Endothelial cell of umbilical vein (primary cell): Measurements from ENCODE around the gene SELENON.

Experiments used
- EZH2 ChIP-seq: IDR thresholded peaks from 2 replicates; pipeline ENCODE4 v1.6.1; 2012; ENCODE audit warnings: borderline replicate concordance, low read depth, mild to moderate bottlenecking, moderate library complexity, low read length, inconsistent platforms; ENCODE audit not compliant: severe bottlenecking
- FOS ChIP-seq: IDR thresholded peaks from 2 replicates; pipeline ENCODE4 v1.6.1; 2011; ENCODE audit warnings: mild to moderate bottlenecking, low read length, moderate library complexity, borderline replicate concordance; ENCODE audit not compliant: insufficient read depth
- GATA2 ChIP-seq: IDR thresholded peaks from 2 replicates; pipeline ENCODE4 v1.7.0; 2011; ENCODE audit warnings: low read depth, mild to moderate bottlenecking, moderate library complexity, mixed read lengths, low read length; ENCODE audit not compliant: insufficient read length, insufficient read depth
- JUN ChIP-seq: IDR thresholded peaks from 2 replicates; pipeline ENCODE4 v1.6.1; 2011; ENCODE audit warnings: borderline replicate concordance, low read depth; ENCODE audit not compliant: insufficient read length, insufficient read depth
- MYC ChIP-seq: IDR thresholded peaks from one replicate; pipeline ENCODE4 v1.6.1; 2011; ENCODE audit warnings: mild to moderate bottlenecking, low read depth, low read length
- POLR2A ChIP-seq: IDR thresholded peaks from 2 replicates; pipeline ENCODE4 v1.6.1; 2012; ENCODE audit warnings: low read depth, mild to moderate bottlenecking, control low read depth, low read length
- POLR2AphosphoS5 ChIP-seq: IDR thresholded peaks from 2 replicates; pipeline ENCODE4 v1.6.1; 2012; ENCODE audit warnings: low read depth, mild to moderate bottlenecking, control low read depth, low read length, moderate library complexity; ENCODE audit not compliant: insufficient read depth
- TF ChIP-seq, protein P1 (sequence below), 2 donors: IDR thresholded peaks; 1 replicate in 1 of 2; 2 replicates in 1 of 2; pipeline ENCODE4 v1.5.1; 2011; ENCODE audit warnings: low read length in 2 of 2, mild to moderate bottlenecking in 2 of 2, moderate library complexity in 2 of 2, control low read depth in 1 of 2, inconsistent platforms in 1 of 2, low read depth in 1 of 2; ENCODE audit not compliant: insufficient read depth in 1 of 2; ENCODE audit errors: extremely low read depth in 1 of 2

DNA sequence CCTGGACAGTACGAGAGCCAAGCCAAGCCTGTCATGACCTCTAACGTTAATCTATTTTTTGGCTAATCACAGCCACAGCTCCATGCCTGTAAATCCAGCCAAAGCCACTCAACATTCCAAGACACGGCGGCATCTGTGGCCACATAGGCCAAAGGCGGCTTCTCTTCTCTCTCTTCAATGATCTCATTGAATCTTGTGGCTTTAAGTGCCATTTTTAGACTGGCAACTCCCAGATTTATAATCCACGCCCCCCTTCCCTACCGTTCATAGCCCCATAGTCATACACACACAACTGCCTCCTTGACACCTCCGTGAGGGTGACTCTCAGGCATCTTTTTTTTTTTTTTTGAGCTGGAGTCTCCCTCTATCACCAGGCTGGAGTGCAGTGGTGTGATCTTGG, 5.7 kb upstream of the SELENON start:
- TF ChIP-seq POLR2A = no peak
- TF ChIP-seq, protein P1, sequence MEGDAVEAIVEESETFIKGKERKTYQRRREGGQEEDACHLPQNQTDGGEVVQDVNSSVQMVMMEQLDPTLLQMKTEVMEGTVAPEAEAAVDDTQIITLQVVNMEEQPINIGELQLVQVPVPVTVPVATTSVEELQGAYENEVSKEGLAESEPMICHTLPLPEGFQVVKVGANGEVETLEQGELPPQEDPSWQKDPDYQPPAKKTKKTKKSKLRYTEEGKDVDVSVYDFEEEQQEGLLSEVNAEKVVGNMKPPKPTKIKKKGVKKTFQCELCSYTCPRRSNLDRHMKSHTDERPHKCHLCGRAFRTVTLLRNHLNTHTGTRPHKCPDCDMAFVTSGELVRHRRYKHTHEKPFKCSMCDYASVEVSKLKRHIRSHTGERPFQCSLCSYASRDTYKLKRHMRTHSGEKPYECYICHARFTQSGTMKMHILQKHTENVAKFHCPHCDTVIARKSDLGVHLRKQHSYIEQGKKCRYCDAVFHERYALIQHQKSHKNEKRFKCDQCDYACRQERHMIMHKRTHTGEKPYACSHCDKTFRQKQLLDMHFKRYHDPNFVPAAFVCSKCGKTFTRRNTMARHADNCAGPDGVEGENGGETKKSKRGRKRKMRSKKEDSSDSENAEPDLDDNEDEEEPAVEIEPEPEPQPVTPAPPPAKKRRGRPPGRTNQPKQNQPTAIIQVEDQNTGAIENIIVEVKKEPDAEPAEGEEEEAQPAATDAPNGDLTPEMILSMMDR (IDR thresholded peaks at IDR 0.05; ENCODE audit: extremely low read depth in 1 of 2, insufficient read depth in 1 of 2, low read depth in 1 of 2, low read length in 2 of 2) = no peak
- no peak for TF ChIP-seq EZH2
- TF ChIP-seq MYC = no peak
- no peak for TF ChIP-seq POLR2AphosphoS5
- no peak for TF ChIP-seq FOS
- no peak for TF ChIP-seq JUN
- TF ChIP-seq GATA2 = no peak
